HG02798 (cell line): Measurements from ENCODE around the gene ANK3.

Experiments used
- ATAC-seq: cut with Tn5 transposase; IDR thresholded peaks from one replicate; pipeline ENCODE4 v1.9.1; 2021; ENCODE audit warnings: mild to moderate bottlenecking; ENCODE audit not compliant: unreplicated experiment, poor library complexity

Gene ANK3

GRCh38 chr10:60123668-60124067, 266.0 kb downstream of the ANK3 start:
- no peak for ATAC-seq

- ATAC-seq: no peak
Measured at GRCh38 chr10:60123172-60123571, 266.5 kb downstream of the ANK3 start.

GRCh38 chr10:60122190-60122589, 267.5 kb downstream of the ANK3 start:
- ATAC-seq: no peak

- peak; percentile 72 for ATAC-seq
Measured at GRCh38 chr10:60114765-60115586, 274.7 kb downstream of the ANK3 start.

GRCh38 chr10:60110739-60111138, 278.9 kb downstream of the ANK3 start:
- no peak for ATAC-seq

GRCh38 chr10:60107308-60107976, 282.2 kb downstream of the ANK3 start:
- no peak for ATAC-seq

GRCh38 chr10:60105295-60105695, 284.4 kb downstream of the ANK3 start:
- ATAC-seq: no peak

- no peak for ATAC-seq
Measured at GRCh38 chr10:60101821-60102220, 287.9 kb downstream of the ANK3 start.

GRCh38 chr10:60099998-60100747, 289.5 kb downstream of the ANK3 start:
- peak; percentile 44 for ATAC-seq

GRCh38 chr10:60098677-60099601, 290.7 kb downstream of the ANK3 start:
- ATAC-seq: no peak

- peak; percentile 76 for ATAC-seq
Measured at GRCh38 chr10:60096761-60097513, 292.7 kb downstream of the ANK3 start.

GRCh38 chr10:60093317-60093716, 296.4 kb downstream of the ANK3 start:
- ATAC-seq: peak; percentile 48

- ATAC-seq: peak; percentile 83
Measured at GRCh38 chr10:60086862-60087261, 302.8 kb downstream of the ANK3 start.

GRCh38 chr10:60086421-60086820, 303.3 kb downstream of the ANK3 start:
- peak; percentile 9 for ATAC-seq

- no peak for ATAC-seq
Measured at GRCh38 chr10:60082744-60083344, 306.8 kb downstream of the ANK3 start.

- ATAC-seq: no peak
Measured at GRCh38 chr10:60082341-60082740, 307.3 kb downstream of the ANK3 start.

- ATAC-seq: peak; percentile 88
Measured at GRCh38 chr10:60073781-60074656, 315.7 kb downstream of the ANK3 start.

GRCh38 chr10:60073397-60073780, 316.3 kb downstream of the ANK3 start:
- ATAC-seq: no peak
